GM10248 (cell line): Measurements from ENCODE around the gene MYO1A.
A peak's percentile ranks its signal among the peaks of the same experiment; 100 is the strongest.
"Not testable (repeated sequence)": the region's sequence is repeated elsewhere in the genome, so short reads cannot be mapped to it uniquely, and the experiment has no call there.

Source experiments
- CTCF ChIA-PET: fragments of 300-600 bp; sonication (Branson Sonifier 250); formaldehyde crosslinking; extraction: SDS; loops from one replicate; lab custom pipeline; 2021; ENCODE audit warnings: antibody characterized with exemption; lab: Yijun Ruan, JAX
- POLR2A ChIA-PET: fragments of 350-650 bp; sonication (Branson Sonifier 250); formaldehyde crosslinking; extraction: SDS; loops from one replicate; lab custom pipeline; 2020; ENCODE audit warnings: antibody characterized with exemption; lab: Yijun Ruan, JAX
- DNase-seq: peaks from one replicate; pipeline ENCODE4 v3.0.0; 2012; ENCODE audit errors: extremely low spot score
- TF ChIP-seq, protein P1 (sequence below): IDR thresholded peaks from 2 replicates; pipeline ENCODE4 v1.5.1; 2012; ENCODE audit warnings: mild to moderate bottlenecking, low read depth; ENCODE audit errors: extremely low read depth, missing control alignments, control extremely low read depth

Gene MYO1A

DNA sequence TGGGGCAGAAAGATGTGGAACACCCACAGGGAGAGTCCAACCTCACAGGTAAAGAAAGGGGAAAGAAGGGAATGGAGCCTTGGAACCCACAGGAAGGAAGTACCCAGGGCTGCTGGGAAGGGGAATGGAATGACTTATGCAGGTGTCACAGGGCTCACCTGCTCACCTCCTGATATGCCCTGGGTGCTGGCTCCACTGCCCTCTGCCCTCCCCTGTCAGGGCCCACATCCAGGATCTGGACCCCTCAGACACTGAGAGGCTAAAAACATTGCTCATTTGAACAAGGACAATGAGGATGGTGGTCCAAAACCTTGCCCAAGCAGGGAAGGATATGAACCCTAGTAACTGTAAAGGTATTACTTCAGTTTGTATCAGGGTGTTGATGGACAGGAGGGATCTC, 62.9 kb downstream of the MYO1A start:
- TF ChIP-seq, protein P1, sequence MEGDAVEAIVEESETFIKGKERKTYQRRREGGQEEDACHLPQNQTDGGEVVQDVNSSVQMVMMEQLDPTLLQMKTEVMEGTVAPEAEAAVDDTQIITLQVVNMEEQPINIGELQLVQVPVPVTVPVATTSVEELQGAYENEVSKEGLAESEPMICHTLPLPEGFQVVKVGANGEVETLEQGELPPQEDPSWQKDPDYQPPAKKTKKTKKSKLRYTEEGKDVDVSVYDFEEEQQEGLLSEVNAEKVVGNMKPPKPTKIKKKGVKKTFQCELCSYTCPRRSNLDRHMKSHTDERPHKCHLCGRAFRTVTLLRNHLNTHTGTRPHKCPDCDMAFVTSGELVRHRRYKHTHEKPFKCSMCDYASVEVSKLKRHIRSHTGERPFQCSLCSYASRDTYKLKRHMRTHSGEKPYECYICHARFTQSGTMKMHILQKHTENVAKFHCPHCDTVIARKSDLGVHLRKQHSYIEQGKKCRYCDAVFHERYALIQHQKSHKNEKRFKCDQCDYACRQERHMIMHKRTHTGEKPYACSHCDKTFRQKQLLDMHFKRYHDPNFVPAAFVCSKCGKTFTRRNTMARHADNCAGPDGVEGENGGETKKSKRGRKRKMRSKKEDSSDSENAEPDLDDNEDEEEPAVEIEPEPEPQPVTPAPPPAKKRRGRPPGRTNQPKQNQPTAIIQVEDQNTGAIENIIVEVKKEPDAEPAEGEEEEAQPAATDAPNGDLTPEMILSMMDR, result no peak
- ChIA-PET CTCF (interaction anchor here (1.0 to 5.0 kb wide), 18 partner anchors 8 to 473 kb away, joined by 3 to 122 read pairs (median 5); partner anchors contain the start of genes HSD17B6, PRIM1 and ZBTB39), POLR2A (no interaction called here)
- no peak for DNase-seq

DNA sequence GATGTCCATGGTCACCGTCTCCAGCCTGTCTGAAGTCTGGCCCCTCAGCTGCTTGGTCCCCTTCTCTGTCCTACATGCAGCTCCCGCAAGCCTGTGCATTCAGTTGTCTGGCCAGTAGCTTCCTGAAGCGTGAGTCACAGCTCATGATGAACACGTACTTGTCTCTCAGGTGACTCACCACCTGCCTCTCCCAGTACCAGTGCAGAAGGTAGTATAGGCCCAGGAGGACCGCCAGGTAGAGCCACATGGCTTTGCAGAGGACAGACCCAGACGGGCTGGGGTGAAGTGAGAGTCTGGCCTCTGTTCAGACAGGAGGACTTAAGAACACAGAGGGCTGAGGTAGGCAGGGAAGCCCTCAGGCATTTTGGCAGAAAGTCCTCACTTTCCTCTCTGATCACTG, 64.2 kb downstream of the MYO1A start:
- not testable (repeated sequence) for DNase-seq
- ChIA-PET POLR2A (interaction anchor here (0.6 kb wide), 1 partner anchor 327 kb away, joined by 6 read pairs; no protein-coding TSS in a partner anchor), CTCF (interaction anchor here (0.9 to 5.0 kb wide), 3 partner anchors 16 to 230 kb away, joined by 3 to 122 read pairs (median 84); partner anchors contain the start of genes PRIM1 and ZBTB39)

DNA sequence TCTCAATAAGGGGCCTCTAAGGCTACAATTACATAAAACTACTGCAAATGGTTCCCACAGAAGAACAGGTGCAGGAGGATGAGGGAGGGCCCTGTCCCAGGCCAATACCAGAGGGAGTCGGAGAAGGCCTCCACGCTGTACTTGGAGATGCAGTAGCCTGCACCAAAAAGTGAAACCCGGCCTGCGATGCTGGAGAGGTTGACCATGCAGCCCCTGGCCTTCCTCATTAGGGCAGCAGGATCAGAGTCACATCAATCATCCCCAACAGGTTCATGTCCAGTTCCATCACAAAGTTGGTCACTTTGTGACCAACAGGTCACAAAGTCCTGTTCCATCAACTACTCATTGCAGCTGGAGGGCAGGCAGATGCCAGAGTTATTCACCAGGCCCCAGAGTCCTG, 66.5 kb downstream of the MYO1A start:
- POLR2A ChIA-PET, result no interaction called here
- CTCF ChIA-PET, result no interaction called here
- TF ChIP-seq, protein P1, result no peak
- DNase-seq, result peak; percentile 3

DNA sequence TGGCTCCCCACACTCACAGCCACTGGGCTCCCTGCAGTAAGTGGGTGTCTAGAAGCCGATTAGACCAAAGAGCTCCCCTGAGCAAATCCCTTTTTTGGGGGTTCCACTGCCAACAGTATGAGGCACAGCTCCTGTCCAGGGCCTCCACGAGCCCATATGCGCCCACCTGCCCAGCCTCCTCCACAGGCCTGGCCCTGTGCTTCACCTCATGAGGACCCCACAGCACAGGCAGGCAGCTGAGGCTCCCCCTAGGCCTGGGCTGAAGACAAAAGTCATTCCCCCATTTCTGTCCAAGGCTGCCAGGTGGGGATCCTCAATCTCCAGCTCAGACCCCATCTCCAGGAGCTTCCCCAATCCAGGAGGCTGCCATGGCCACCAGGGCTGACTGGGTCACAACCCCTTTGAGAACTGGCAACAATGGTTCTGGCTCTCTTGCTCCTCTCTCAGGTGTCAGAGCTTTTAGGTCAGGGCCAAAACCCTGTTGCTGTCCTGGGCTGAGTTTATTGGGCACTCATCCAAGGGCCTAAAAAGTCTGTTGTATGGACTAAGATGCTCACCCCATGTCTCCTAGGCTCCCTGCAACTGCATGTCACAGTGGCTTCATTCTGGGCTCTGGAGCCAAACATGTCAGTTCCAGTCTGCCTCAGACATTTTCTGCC, 67.2 kb downstream of the MYO1A start:
- POLR2A ChIA-PET, result not testable (repeated sequence)
- DNase-seq, result peak; percentile 6
- CTCF ChIA-PET, result interaction anchor here (1.6 kb wide), 1 partner anchor 129 kb away, joined by 4 read pairs; no protein-coding TSS in a partner anchor

DNA sequence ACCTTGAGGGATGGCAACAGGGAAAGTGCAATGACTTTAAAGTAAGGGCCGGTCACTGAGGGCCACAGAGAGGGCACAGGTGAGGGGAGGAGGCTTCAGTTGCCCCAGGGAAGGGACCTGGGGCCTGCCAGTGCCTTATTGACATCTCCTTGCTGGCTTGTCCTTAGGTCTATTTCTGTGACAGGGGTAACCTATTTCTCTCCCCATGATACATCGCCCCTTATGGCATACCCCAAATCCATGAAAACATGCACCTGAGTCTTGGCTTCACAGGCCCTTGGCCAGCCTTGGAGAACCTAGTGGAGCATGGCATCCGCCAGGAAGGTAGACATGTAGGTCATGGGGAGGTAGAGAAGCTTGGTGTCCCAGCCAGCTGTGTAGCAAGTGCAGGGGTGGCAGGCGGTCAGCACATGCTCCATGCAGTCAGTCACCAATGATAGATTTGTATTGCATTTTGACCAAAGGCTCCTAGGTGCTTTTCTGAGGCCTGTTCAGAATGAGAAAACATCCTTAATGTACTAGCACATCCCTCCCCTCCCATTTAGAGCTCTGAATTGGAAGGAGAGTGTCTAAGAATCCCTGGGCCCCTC, 68.9 kb downstream of the MYO1A start:
- CTCF ChIA-PET, result interaction anchor here (0.8 to 2.0 kb wide), 6 partner anchors 20 to 222 kb away, joined by 3 to 4 read pairs (median 3); no protein-coding TSS in a partner anchor
- POLR2A ChIA-PET, result no interaction called here
- no peak for DNase-seq
- TF ChIP-seq, protein P1, result no peak

DNA sequence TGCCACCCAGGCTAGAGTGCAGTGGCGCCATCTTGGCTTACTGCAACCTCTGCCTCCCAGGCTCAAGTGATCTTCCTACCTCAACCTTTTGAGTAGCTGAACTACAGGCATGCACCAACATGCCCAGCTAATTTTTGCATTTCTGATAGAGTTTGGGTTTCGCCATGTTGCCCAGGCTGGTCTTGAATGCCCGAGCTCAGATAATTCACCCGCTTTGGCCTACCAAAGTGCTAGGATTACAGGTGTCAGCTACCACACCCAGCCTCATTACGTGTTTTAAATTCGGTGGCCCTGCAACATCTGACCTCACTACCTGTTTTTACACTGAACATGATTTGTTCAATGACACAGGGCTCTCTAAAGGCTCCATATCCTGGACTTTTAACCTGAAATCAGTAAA, 69.7 kb downstream of the MYO1A start:
- ChIA-PET CTCF (interaction anchor here (2.0 kb wide), 1 partner anchor 140 kb away, joined by 4 read pairs; no protein-coding TSS in a partner anchor), POLR2A (no interaction called here)
- no peak for DNase-seq
- TF ChIP-seq, protein P1, result no peak

DNA sequence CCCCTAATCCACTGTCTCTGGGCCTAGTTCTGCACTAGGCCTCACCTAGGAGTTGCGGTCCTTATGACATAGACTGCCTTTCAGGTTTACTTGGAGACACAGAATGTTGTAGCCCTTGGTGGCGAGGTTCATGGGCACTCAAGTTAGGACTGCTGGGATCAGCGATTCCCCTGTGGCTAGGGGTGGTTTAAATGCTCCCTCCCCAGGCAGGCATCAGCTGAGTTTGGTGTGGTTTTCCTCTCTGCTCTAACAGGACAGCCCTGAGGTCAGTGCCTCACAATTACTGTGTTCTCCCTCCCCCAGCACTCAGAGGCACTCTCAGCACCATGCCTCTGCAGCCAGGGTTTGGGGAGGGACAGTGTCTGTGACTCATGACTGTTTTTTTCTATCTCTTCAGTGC, 70.3 kb downstream of the MYO1A start:
- TF ChIP-seq, protein P1, result no peak
- ChIA-PET POLR2A (no interaction called here), CTCF (interaction anchor here (1.4 kb wide), 1 partner anchor 8 kb away, joined by 7 read pairs; no protein-coding TSS in a partner anchor)

More for the DNA sequence above, 70.3 kb downstream of the MYO1A start:
- no peak for DNase-seq
